Mucosa of descending colon (tissue), 3 donors: ENCODE results near the gene FAM53B. TPM values are rescaled to one million over a fixed set of nuclear protein-coding genes. Genes with fewer than 3 reads are reported as not detected.

Experiments used
- ATAC-seq: fragments of 200-7000 bp; cut with Tn5 transposase; one replicate; pipeline ENCODE4 v1.9.1; 2020; ENCODE audit warnings: mild to moderate bottlenecking, moderate library complexity
- DNase-seq, 3 donors: peaks; one replicate each; pipeline ENCODE4 v3.0.0-alpha.2; 2020
- H3K36me3 ChIP-seq: fragments of 200-600 bp; one replicate; pipeline ENCODE4 v1.8.0; 2021; ENCODE audit warnings: low read depth, mild to moderate bottlenecking
- H3K4me1 ChIP-seq: fragments of 200-600 bp; one replicate; pipeline ENCODE4 v1.8.0; 2021; ENCODE audit warnings: low read depth, mild to moderate bottlenecking
- H3K4me3 ChIP-seq: fragments of 200-600 bp; one replicate; pipeline ENCODE4 v1.8.0; 2021; ENCODE audit warnings: mild to moderate bottlenecking
- H3K9me3 ChIP-seq: fragments of 200-600 bp; one replicate; pipeline ENCODE4 v1.8.0; 2021; ENCODE audit warnings: mild to moderate bottlenecking
- CTCF ChIP-seq: fragments of 200-600 bp; IDR thresholded peaks from one replicate; pipeline ENCODE4 v1.8.0; 2022; ENCODE audit warnings: antibody characterized with exemption, mild to moderate bottlenecking
- intact Hi-C, 2 donors: fragments of 100-400 bp; cut with DNase I in 1 of 2; cut with micrococcal nuclease in 1 of 2; formaldehyde crosslinking; loops; one replicate each; pipeline versions ENCODE4 v1.11.0 to v1.11.1; 2022; cut with DNase I, micrococcal nuclease
- total RNA-seq, 3 donors: library from RNA; stranded (reverse); fragmentation: NEBNext Ultra II Directional in 2 of 3; extraction: Animal tissue kit (Norgen Biotek cat#: 25700) in 2 of 3; gene quantifications; one replicate each; pipeline versions ENCODE4 v1.2.1 to v1.2.4, GENCODE V29; 2021 to 2023
- donor health status: DM: no; HTN: no; CAD: no; lungs with moderate emphysema.
- donor health status: DM: no; HTN: no; CAD: no.
- donor health status: DM: no; HTN: yes; CAD: no.

The FAM53B gene
- total RNA-seq, 3 donors from 2014 or later: 37.2 to 48.0 (median 44.2) TPM

DNA sequence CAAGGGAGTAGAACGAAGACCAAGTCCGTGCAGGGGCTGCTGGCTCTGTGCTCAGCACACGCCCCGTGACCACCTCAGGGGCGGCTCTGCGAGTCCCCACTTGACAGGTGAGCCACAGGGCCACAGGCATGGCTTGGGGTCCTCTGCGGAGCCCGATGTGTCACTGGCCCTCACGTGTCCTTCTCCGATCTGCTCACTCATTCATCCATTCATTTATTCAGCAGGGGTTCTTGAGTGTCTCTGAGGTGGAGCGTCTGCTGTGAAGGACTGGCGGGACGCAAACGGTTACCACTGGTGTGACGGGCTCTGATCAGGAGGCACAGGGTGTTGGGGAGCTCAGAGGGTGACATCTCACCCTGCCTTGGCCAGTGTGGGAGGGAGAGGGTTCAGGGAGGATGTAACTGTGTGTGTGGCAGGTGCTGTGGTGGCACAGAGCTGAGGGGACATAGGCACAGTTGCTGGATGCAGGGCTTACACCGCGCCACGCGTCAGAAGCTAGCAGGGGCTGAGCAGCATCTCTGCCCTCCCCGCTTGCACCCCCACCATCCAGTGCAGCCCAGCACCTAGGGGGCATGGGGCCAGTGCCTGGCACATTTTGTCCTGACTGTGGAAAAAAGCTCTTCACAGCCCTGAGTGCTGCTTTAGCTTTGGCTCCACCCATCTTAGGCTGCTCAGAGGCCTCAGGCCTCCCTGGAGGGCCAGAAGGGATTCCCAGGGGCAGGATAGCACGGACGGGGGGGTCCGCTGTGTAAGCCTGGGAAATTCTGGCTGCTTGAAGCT, 165.8 kb downstream of the FAM53B start:
- H3K9me3 ChIP-seq: no peaks in the 10 kb centered on the region
- H3K4me3 ChIP-seq: no peak overlapping the region
- intact Hi-C loops: no loop called here
- ATAC-seq (no peak), DNase-seq (no peak)
- H3K4me1 ChIP-seq: no peaks in the 10 kb centered on the region
- no peak for TF ChIP-seq CTCF
- no peaks in the 10 kb centered on the region for H3K36me3 ChIP-seq

DNA sequence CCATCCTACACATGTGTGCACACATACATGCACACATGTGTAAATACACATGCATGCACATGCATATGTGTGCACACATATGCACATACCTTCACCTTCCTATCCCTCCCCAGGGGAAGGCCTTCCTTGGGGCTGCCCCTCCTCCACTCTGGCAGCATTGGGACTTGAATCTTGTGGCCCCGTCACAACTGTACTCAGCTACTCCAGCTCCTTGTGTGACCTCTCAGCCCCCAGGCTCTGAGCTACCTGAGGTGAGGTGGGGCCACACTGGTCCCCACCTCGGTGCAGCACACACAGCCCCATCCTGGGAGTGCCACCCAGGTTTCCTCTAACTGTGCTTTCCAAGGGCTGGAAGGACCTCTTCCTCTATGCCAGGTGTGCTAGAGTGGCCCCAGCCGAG, 166.5 kb downstream of the FAM53B start:
- no peaks in the 10 kb centered on the region for H3K9me3 ChIP-seq
- H3K4me3 ChIP-seq: no peak overlapping the region
- no peak for TF ChIP-seq CTCF
- intact Hi-C loops: no loop called here
- ATAC-seq: no peak
- H3K36me3 ChIP-seq: no peaks in the 10 kb centered on the region
- H3K4me1 ChIP-seq: no peaks in the 10 kb centered on the region
- no peak for DNase-seq

GRCh38 chr10:124576526-124577420, 167.4 kb downstream of the FAM53B start:
- DNase-seq (no peak), ATAC-seq (no peak)

DNA sequence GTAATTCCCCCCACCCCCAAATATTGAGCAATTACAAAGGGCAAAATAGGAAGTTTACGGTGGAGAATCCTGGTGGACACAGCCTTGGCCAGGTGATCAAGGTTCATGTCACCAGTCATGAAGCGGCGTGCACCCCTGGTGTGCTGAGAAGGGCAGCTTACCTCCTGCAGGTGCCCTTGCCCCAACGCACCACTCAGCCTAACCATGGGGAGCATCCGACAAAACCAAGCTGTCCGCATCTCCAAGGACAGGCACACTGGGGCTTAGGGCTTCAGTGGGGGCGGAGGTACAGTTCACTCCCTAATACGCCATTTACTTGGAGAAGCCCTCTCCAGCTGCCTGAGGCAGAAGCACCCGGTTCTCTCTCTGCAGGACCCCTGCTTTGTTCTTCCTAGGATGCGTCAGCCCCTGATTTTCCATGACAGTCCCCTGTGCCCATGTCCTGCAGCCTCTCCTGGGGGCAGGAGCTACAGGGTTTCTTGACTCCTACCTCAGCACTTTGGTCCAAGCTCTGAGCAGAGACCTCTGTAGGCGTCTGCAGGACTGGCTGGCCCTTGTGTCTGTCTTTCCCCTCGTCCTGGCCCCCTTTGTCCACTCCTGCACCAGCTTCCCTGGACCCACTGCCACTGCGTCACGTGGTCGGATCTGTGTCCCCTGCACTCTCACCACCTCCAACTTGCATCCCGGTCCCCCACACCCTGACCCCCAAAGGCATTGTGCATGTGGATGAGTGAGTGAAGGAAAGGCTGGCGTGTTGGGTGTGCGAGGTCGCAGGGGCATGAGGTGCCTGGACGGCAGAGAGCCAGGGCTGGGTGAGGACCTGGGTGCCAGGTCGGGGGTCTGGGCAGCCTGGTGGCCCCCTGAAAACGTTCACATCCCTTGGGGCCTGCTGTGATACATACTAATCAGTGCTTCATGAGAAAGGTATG, 168.8 kb downstream of the FAM53B start:
- Histone ChIP-seq H3K4me1 (no peaks in the 10 kb centered on the region), H3K4me3 (no peak overlapping the region), H3K9me3 (no peaks in the 10 kb centered on the region), H3K36me3 (no peaks in the 10 kb centered on the region)
- peak in 1 of 3 donors; percentile 12 for DNase-seq
- no peak for TF ChIP-seq CTCF
- intact Hi-C loops: no loop called here
- peak; percentile 15 for ATAC-seq

More at GRCh38 chr10:124576526-124577420, 167.4 kb downstream of the FAM53B start:
- Histone ChIP-seq H3K9me3 (no peaks in the 10 kb centered on the region), H3K36me3 (no peaks in the 10 kb centered on the region), H3K4me1 (no peaks in the 10 kb centered on the region), H3K4me3 (no peak overlapping the region)
- intact Hi-C loops: no loop called here
- TF ChIP-seq CTCF: no peak

- Histone ChIP-seq H3K4me1 (no peaks in the 10 kb centered on the region), H3K9me3 (no peaks in the 10 kb centered on the region), H3K4me3 (no peak overlapping the region), H3K36me3 (no peaks in the 10 kb centered on the region)
- DNase-seq (peak in 1 of 3 donors; percentile 15), ATAC-seq (no peak)
- TF ChIP-seq CTCF: no peak
- intact Hi-C loops: no loop called here
These were observed 169.6 kb downstream of the FAM53B start for GRCh38 chr10:124574456-124575070.
